NCI-H1092 treated with DMSO at 0.1 percent for 48 hours (cell line): Measurements from ENCODE around the gene KIAA2012.

Experiments used
- DNase-seq: peaks from one replicate; lab custom pipeline; 2025; lab: John Stamatoyannopoulos, UW

Gene KIAA2012

DNA sequence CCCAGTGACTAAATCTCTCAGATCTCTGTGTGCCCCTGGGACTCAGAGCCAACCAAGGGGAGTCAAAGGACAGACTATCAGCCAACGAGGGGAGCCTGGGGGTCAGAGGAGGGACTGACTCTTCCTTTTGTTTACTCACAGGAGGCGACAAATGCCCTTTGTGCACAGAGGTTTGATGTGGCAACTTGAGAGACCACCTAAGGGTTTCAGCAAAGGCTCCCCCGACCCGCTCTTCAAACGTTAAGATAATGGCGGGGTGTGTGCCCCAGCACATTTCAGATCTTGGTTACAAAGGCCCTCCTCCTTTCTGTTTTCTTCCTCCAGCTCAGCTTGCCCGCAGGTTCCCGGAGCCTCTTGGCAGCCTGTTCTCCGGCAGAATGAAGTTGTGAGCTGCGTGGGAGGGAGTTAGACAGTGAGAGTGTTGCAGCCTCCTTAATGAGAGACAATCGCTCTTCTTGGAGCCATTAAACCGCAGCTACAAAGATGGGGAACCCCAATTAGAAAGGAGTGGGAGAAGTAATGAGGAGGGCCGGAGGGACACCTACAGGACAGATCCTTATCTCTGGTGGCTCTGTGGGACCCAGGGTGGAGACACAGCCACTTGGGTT lies 76.2 kb downstream of the KIAA2012 start:
- no peak for DNase-seq

DNA sequence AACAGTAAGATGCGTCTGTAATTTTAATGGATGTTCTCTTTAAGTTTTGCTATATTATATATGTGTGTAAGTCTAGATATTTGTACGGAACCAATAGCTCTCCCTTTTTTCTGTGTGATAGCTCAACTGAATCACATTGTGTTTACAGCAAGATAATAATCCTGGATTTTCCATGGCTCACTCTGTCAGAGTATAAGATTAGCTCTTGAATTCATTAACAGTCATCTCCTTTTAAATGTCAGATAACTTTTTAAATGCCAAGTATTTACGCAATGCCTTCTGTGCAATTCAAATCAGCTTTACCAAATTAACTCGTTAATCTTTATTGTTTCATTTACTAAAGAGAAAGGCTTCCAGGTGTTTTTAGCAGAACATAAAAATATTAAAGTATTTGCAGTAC lies 76.9 kb downstream of the KIAA2012 start:
- DNase-seq, result no peak

DNA sequence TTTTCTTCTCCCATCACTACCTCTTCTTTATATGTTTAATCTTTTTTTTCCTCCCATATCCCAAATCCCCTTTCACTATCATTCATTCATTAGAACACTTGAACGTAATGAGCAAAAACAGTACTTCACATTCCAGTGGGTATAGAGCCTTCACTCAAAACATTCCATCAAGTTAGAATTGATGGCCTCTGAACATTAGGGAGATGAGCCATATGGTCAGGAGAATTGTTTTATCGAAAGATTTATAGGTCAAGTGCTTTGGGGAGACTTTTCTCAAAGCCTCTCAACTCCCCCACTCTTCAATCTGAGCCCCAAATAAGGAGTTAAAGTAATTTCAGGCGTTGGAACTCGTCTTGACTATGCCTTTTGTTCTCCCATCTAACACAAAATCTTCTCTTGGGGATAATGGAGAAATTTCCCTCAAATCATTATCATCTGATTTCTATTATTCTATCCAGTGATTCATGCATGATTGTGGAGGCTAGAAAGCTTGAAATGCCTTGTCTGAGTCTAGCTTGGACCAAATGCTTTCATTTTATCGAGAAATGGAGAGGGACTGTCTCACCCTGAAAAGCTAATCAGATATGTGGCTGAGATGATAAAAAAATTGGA lies 79.2 kb downstream of the KIAA2012 start:
- DNase-seq, result no peak

DNA sequence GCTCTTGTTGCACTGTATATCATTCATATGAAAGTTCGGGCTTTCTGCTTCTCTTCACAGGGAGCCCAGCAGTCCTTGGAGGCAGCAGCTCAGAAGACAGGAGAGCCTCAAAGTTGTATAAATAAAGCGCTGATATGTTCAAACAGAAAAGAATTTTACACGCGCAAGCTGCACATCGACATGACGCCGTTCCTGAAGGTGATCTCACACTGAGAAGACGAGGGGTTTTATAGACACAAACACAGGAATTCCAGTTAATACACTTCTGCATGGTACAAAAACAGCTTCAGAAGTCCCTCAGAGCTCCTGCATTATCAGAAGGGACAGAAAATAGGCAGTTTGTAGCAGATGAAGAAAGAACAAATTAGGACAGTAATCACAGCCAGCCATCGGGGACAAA lies 81.6 kb downstream of the KIAA2012 start:
- DNase-seq, result no peak

DNA sequence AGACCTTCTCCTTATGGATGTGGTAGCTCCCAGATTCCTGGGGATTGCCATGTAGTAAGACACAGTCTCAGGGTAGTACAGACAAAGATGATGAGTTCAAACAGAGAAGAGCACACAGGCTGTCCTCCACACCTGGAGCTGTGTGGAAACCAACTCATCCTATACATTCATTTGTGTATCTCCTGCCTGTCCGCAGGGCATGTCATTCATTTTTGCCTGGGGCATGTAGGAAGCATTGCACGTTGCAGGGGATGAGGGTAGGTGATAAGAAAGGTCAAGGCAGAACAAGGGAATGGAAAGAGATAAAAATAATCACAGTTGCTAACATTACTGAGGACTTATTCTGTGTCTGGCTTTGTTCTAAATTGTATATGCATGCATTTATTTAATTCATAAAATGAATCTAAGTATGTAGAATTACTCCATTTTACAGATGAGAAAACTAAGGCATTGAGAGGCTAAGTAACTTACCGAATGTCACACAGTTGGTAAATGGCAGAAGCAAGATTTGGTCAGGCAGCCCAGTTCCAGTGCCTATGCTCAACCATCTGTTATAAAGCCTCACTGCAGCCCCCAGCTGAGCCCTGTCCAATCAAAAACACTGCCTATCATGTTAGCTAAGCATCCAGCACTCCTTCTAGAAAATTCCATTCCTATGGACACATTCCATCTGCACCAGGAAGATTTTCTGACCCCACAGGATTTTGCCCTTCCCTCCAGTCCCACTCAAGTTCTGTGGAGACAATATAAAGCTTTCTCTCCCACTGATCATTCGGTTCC lies 84.3 kb downstream of the KIAA2012 start:
- DNase-seq, result no peak

DNA sequence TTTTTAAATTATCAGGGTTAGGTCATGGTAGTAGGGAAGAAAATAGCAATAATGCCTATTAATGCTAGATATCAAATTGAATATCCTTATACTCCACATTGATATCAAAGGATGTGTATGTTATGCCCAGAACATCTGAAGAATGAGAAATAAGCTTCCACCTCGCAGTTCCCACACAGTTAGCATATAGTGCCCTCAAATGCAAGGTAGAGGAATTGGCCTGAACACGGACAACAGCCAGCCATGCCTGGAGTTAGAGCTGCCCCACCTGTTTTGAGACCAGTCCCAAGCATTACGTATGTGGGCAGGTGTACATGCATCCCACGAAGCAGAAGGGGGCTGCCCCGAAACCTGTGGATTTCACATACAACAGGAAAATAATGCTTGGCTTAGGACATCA lies 85.7 kb downstream of the KIAA2012 start:
- DNase-seq, result no peak

DNA sequence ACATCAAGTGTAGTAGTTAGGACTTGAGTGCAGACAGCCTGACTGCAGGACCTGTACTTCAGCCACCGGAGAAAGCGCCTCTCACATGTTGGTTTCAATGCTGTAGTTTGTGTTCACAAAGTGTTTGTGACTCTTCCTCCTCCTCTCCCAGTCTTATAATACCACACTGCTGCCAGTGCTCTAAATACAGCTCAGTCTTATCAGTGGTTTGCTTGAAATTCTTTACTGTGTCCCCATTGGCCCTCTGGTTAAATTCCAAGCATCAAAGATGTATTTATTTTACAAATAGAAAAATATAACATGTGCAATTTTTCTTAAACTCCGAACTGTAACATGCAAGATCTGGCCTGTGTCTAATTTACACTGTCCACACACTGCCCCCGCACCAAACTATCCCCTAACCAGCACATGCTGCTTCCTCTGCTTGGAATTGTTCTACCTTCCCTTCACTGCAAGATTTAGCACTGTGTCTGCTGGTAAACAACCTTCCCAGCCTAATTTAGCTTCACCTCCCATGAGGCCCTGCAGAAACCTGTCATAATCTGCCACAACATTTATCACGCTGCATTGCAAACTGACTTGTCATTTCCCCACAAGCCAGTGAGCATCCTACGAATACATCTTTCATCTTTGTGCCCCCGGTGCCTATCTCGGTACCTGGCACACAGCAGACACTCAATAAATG lies 88.2 kb downstream of the KIAA2012 start:
- DNase-seq, result no peak

DNA sequence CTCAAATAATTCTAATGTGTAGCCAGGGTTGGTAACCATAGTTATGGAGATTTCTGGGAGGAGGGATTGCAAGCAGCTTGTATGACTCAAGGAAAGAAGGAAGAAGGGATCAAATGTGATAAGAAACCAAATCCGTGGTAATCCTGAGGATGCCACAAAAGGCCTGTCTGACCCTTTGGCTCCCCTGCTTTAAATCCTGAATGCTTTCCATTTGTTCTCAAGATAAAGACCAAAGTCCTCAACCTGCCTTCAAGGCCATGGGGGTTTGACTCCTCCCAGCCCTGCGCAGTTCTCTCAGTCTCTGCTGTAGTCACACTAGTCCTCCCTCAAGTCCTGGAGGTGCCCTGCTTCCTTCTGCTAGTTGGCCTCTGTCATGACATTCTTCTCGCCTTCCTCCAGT lies 91.4 kb downstream of the KIAA2012 start:
- no peak for DNase-seq

DNA sequence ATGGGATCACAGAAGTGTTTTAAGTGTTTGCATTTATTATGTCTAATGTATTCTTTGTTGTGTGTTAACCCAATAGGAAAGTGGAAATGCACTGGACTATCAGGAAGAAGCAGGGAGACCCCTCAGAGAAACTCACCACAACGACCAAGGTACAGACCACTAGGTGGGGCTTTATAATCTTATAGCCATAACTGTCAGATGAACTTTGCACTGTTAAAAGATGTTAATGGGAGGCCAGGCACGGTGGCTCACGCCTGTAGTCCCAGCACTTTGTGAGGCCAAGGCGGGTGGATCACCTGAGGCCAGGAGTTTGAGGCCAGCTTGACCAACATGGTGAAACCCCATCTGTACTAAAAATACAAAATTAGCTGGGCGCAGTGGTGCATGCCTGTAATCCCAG lies 92.2 kb downstream of the KIAA2012 start:
- DNase-seq, result no peak

DNA sequence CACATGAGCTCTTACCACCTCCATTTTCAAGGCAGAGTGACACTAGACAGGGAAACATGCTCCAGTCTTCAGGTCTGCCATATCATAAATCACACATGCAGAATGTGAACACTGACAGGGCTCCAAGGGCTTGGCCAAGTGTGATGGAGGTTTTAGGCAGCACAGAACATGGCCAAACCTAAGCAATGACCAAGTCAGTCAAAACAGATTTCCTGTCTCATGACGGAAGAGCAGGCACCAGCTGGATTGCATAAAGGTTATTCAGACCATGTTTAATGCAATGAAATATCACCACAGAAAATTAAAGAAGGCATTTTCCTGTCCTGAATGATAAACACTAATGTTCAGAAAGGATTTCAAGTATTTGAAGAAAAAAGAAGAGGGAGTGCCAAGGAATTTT lies 92.9 kb downstream of the KIAA2012 start:
- DNase-seq, result no peak

DNA sequence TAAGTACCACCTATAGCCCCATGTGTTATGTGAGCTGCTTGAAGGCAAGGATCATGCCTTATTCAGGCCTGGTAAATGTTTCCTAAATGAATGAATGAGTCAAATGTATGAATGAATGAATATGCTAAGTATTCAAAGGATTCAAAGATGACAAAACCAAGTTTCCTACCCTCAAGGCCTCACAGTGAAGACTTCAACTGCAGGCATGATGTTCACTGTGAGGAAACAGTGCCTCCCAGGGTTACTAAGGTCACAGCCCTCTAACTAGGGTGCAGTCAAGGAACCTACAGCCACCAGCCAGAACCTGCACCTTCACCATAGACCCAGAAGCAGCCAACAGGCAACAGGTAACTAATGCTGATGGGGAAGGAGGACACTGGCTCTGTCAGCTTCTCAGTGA lies 96.1 kb downstream of the KIAA2012 start:
- no peak for DNase-seq

DNA sequence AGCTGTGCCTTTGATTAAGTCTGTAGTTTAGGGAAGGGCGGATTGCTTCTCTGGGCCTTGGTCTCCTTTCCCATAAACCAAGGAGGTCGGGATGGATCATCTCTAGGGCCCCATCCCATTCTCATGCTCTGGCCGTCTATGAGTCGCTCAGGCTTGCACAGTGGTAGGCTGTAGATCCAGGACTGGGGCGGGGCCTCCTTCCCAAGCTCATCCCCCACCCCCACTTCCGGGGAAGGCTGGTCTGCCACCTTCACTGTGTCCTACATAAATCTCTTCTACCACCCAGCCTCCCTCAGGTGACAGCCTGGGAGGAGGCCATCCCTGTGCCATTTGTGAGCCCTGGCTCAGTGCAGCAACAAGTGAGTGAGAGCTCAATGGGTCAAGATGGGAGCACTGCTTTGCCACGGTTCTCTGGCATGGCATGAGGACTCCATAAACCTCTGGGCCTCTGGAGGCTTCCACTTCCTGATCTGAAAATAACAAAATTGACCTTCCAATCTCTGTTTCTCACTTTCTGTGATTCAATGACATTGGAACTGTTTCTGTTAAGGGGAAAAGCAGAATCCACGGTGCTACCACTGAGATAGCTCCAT lies 96.9 kb downstream of the KIAA2012 start:
- no peak for DNase-seq

DNA sequence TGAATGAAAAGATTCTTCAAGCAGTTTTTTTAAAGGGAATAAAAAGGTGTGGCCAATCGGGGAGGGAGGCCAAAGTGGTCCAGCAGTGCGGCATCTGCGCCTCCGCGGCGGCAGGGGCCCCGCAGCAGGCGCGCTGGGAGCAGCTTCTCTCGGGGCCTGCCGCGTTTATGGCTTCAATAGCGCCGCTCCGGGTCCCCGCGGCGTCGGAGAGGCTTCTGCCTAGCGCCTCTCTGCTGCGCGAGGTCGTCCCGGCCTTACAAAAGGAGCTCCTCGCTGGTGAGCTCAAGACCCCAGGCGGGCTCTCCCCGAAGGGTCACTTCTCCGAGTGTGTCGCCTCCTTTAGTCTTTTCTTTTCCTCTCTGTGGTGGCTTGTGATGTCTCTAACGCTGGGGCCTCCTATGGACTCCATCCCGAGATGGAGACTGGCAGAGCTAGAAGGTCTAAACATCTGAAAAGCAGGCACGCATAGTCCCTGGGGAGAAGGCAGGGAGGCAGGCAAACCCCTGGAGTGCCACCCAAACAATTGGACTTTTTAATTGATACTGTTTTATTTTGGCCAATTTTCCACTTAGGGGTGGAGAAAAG lies 98.3 kb downstream of the KIAA2012 start:
- peak; percentile 33 for DNase-seq

DNA sequence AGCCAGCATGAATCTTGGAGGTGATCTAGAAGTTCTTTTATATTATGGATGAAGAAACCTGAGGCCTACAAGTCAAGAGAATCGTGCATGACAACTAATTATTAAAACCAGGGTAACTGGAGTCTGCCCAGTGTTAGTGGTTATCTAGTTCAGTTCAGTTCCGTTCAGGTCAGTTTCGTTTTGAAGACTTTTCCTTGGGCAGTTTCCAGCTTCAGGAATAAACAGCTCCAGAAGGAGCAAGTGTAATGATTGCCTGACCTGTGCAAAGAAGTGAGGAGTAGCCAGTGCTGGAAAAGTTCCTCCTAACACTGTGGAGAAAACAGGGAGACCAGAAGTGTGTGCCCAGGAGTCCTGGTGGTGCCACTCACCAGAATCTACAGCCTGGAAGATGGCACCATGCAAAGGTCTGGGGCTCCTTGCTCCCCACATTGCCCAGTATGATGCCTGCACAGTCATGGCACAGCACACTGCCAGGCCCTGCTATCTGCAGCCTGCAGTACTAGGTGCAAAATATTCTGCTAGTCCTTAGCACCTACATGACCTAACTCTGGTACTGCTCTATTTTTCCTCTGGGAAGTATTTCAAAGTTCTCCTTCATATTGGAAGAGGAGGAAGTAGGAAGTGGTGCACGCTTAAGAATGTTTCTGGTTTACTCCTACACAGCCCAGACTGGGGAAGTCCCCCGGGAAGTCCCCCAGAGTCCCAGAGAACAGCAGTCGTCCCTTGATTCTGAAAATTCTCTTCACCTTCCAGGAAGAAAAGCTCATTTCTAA lies 99.6 kb downstream of the KIAA2012 start:
- no peak for DNase-seq

DNA sequence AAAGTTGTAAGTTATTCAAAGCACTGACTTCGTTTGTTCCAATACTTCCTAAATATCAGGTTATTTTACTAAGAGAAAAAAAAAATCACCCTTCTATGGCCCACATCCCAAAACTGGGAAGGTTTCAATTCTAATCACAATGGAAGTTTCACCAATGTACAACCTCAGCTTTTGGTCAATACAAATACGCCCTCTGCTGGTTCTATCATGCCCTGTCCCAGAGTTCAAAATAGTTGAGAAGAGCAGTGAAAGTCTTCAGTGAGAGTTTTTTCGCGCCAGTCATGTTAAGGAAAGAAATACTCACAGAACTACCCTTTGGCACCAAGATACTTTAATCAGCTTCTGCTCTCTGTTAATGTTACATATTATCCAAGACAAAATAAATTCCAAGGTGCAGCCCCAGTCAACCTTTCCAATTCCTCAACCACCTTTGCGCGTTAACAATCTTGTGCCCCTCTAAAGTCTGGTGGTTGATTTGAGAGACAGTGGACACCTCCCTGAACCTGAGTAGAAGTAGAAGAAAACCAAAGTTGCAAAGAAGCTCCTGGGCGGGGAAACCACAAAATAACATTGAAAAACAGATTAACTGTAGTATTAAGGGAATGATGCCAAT lies 105.4 kb downstream of the KIAA2012 start:
- peak; percentile 17 for DNase-seq

DNA sequence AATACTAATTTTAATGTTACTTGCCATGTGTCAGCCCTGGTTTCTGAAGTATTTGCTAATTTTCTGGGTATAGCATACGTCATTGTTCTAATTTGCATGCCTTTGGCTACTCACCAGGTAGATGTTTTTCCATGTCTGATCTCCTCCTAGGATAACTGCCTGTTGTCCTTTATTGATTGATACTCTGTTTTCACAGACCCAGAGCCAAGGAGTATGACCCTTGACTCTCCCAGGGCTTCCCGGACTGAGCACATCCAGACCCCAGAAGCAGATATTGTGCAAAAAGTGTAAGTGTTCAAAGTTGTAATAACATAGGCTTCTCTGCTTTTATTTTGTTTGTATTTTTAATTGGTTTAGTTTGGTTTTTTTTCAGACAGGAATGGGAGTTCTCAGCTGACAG lies 111.5 kb downstream of the KIAA2012 start:
- no peak for DNase-seq

DNA sequence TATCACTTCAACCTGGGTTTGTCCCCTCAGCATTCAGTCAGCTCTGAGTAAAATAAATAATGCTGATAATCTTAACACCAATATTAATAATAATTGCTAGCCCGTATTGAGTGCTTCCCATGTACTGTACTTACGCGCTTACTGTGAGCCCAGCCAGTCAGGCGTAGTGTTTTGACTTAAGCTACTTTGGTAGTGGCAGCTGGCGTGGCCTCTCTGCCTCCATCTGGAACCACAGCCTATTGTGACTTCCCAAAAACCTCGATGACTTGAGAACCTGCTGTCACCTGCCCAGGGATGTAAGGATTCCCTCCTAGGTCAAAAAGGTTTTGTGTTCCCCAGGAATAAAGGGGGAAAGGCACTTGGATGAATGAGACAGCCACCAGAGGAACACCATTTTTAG lies 112.1 kb downstream of the KIAA2012 start:
- no peak for DNase-seq

DNA sequence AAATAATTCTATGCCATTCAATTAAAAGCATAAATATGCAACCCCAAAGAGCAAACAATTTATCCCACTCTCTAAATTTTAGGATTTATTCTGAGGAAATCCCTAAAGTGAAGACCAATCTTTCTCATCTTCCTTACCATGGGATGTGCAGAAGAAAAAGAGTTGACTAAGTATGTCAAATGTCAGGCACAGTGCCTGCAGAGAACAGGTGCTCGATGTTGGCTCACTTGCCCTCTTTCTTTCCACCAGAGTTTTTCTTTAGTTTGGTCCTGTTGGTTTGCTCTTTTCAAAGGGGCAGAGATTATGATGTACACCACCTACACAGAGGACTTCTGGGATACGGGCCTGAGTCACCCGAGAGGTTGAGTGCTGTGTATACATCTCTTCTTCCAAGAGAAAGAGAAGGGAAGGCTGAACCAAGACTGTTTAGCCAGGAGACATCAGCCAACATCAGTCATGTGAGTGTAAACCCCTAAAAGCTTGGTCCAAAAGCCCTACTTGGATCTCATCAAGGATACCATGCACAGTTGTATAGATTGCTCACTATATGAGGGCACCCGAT lies 113.7 kb downstream of the KIAA2012 start:
- DNase-seq, result no peak

DNA sequence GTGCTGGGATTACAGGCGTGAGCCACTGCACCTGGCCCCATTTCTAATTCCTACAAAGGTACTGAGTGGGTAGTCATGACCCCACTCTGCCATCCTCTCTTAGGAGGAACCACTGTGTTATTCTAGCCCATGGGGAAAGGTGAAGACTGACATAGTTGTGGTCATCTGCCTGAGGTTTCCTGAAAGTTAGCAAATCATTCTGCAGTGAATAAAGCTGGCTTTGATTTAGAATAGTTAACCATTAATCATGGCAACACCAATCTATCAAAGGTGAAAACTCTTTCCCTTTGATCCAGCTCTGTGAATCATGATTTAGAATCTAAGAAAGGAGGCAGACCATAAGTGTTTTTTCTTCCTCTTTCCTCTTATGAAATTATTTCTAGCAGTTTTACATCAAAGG lies 114.5 kb downstream of the KIAA2012 start:
- no peak for DNase-seq

DNA sequence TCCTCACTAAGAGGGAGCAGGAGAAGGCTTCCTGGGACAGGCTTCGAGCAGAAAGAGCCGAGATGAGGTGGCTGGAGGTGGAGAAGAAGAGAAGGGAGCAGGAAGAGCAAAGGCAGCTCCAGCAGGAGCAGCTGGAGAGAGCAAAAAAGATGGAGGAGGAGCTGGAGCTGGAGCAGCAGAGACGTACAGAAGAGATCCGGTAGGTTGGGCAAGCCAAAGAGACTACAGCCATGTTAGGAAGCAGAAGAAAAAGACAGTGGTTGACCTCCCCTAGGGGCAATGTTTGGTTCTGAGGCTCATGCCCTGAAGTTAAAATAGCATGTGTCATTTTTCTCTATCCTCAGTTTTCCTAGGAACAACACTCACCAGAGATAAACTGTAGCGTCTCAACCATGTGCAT lies 120.2 kb downstream of the KIAA2012 start:
- DNase-seq, result no peak
